Panc1 (cell line): ENCODE measurements around the gene EXOC6B. TPM values are rescaled to one million over a fixed set of nuclear protein-coding genes. Genes with fewer than 3 reads are reported as not detected.

Experiments
- ATAC-seq: fragments of 200-7000 bp; cut with Tn5 transposase; 2 replicates; pipeline ENCODE4 v1.9.1; 2020; ENCODE audit warnings: mild to moderate bottlenecking, moderate library complexity
- BruUV-seq: library from RNA; stranded (reverse); fragments of 400-500 nt; replicated peaks from 2 replicates; lab custom pipeline; 2021; lab: Mats Ljungman, UMichigan
- CTCF ChIA-PET: fragments of 300-600 bp; sonication (Branson Sonifier 250); formaldehyde crosslinking; loops from one replicate; lab custom pipeline; 2022; ENCODE audit warnings: antibody characterized with exemption; lab: Charles Lee
- POLR2A ChIA-PET: fragments of 300-600 bp; sonication (Branson Sonifier 250); formaldehyde crosslinking; loops from one replicate; lab custom pipeline; 2022; ENCODE audit warnings: antibody characterized with exemption; lab: Charles Lee
- DNase-seq: peaks from one replicate; pipeline ENCODE4 v3.0.0-alpha.2; 2010; ENCODE audit warnings: low read depth, low spot score
- H3K27ac ChIP-seq: 2 replicates; pipeline ENCODE4 v1.5.1; 2011; ENCODE audit warnings: mild to moderate bottlenecking, low read length, inconsistent platforms
- H3K27me3 ChIP-seq: fragments of 200-500 bp; sonication (Bioruptor generic); 2 replicates; pipeline ENCODE4 v1.6.0; 2014; ENCODE audit warnings: low read length, inconsistent platforms; ENCODE audit not compliant: control insufficient read depth, insufficient read depth
- H3K36me3 ChIP-seq: fragments of 200-500 bp; sonication (Bioruptor generic); 2 replicates; pipeline ENCODE4 v1.5.1; 2014; ENCODE audit warnings: inconsistent platforms, mild to moderate bottlenecking, low read length, moderate library complexity; ENCODE audit not compliant: control insufficient read depth, insufficient read depth
- H3K4me1 ChIP-seq: 2 replicates; pipeline ENCODE4 v1.5.1; 2011; ENCODE audit warnings: inconsistent platforms, mild to moderate bottlenecking, low read length, moderate library complexity; ENCODE audit not compliant: control insufficient read depth, insufficient read depth
- H3K4me3 ChIP-seq, 2 experiments: 2 replicates each; pipeline ENCODE4 v1.5.1; 2011 to 2012; ENCODE audit warnings: low read depth in 2 of 2, low read length in 2 of 2, mild to moderate bottlenecking in 2 of 2, inconsistent platforms in 1 of 2, moderate library complexity in 1 of 2
- H3K9me3 ChIP-seq: fragments of 200-500 bp; sonication (Bioruptor generic); 2 replicates; pipeline ENCODE4 v1.5.1; 2014; ENCODE audit warnings: low read depth, mild to moderate bottlenecking, inconsistent platforms, low read length, moderate library complexity; ENCODE audit not compliant: control insufficient read depth, insufficient read depth
- CTCF ChIP-seq: fragments of 450-650 bp; IDR thresholded peaks from 2 replicates; pipeline ENCODE4 v1.5.1; 2017; ENCODE audit warnings: mild to moderate bottlenecking
- POLR2AphosphoS5 ChIP-seq: IDR thresholded peaks from 2 replicates; pipeline ENCODE4 v1.6.1; 2012; ENCODE audit warnings: mild to moderate bottlenecking, low read depth, low read length, moderate library complexity
- REST ChIP-seq, 2 experiments: IDR thresholded peaks; 2 replicates each; pipeline ENCODE4 v1.6.1; 2011 to 2012; ENCODE audit warnings: low read depth in 2 of 2, control low read depth in 1 of 2, low read length in 1 of 2, mild to moderate bottlenecking in 1 of 2, moderate library complexity in 1 of 2; ENCODE audit not compliant: insufficient read depth in 1 of 2
- SIN3A ChIP-seq: IDR thresholded peaks from 2 replicates; pipeline ENCODE4 v1.6.1; 2012; ENCODE audit warnings: low read depth, mild to moderate bottlenecking, low read length, moderate library complexity, borderline replicate concordance; ENCODE audit not compliant: insufficient read depth
- TCF7L2 ChIP-seq: IDR thresholded peaks from 2 replicates; pipeline ENCODE4 v1.6.1; 2011; ENCODE audit warnings: mild to moderate bottlenecking, low read depth, low read length, inconsistent platforms
- in situ Hi-C: cut with HindIII; loops from 2 replicates; pipeline ENCODE4 v1.10.0; 2016; ENCODE audit warnings: low sequenced_read_pairs, low pct_unique_long_range_greater_than_20kb
- intact Hi-C: fragments of 100-400 bp; cut with micrococcal nuclease; formaldehyde crosslinking; loops from one replicate; pipeline ENCODE4 v1.10.0; 2022; ENCODE audit not compliant: unreplicated experiment
- total RNA-seq: library from RNA; stranded (reverse); gene quantifications from one replicate; pipeline ENCODE4 v1.2.1, GENCODE V29; 2021; ENCODE audit not compliant: unreplicated experiment

Gene EXOC6B
- total RNA-seq, 1 experiment from 2014 or later: 23.2 TPM

DNA sequence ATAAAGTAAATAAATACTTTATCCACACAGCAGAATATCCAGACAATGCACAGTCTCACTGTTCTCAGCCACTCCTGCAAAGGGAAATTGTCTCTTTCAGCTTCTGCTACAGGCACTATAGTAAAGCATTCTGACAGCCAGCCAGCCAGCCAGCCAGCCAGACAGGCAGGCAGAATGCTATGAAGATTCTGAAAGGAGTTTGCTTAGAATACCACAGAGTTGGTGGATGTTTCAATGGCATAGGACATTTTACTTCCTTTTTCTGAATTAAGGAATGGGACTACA lies 562.1 kb downstream of the EXOC6B start:
- Histone ChIP-seq H3K27ac (no peak overlapping the region), H3K27me3 (no peaks in the 10 kb centered on the region), H3K4me3 (no peak overlapping the region), H3K36me3 (no peaks in the 10 kb centered on the region), H3K9me3 (no peaks in the 10 kb centered on the region), H3K4me1 (no peaks in the 10 kb centered on the region)
- CTCF ChIA-PET: no interaction called here
- intact Hi-C loops: no loop called here
- DNase-seq: no peak
- BruUV-seq: no TSS peak
- POLR2A ChIA-PET: no interaction called here
- TF ChIP-seq CTCF (no peak), SIN3A (no peak), POLR2AphosphoS5 (no peak), TCF7L2 (no peak), REST (IDR thresholded peaks at IDR 0.05; ENCODE audit: insufficient read depth in 1 of 2, low read depth in 2 of 2, low read length in 1 of 2) (no peak)
- in situ Hi-C loops: no loop called here
- ATAC-seq: no peak

- TF ChIP-seq REST (IDR thresholded peaks at IDR 0.05; ENCODE audit: insufficient read depth in 1 of 2, low read depth in 2 of 2, low read length in 1 of 2) (no peak), CTCF (no peak), TCF7L2 (no peak), SIN3A (no peak), POLR2AphosphoS5 (no peak)
- BruUV-seq: no TSS peak
- H3K36me3 ChIP-seq: no peaks in the 10 kb centered on the region
- ChIA-PET POLR2A (no interaction called here), CTCF (no interaction called here)
- ATAC-seq (no peak), DNase-seq (no peak)
- H3K27me3 ChIP-seq: no peaks in the 10 kb centered on the region
- in situ Hi-C loops (no loop called here), intact Hi-C loops (no loop called here)
- H3K4me3 ChIP-seq: no peak overlapping the region
- no peaks in the 10 kb centered on the region for H3K4me1 ChIP-seq
- no peaks in the 10 kb centered on the region for H3K9me3 ChIP-seq
- no peak overlapping the region for H3K27ac ChIP-seq
These were observed 562.6 kb downstream of the EXOC6B start for GRCh38 chr2:72263043-72263775.
